PC-3 (cell line): ENCODE results near the gene COL25A1.

Experiments
- CTCF ChIP-seq: fragments of 300-600 bp; sonication (generic); conservative IDR thresholded peaks from 2 replicates; pipeline ENCODE4 v1.5.1; 2017; ENCODE audit warnings: antibody characterized with exemption, low read depth, mild to moderate bottlenecking, low read length
- EZH2phosphoT487 ChIP-seq: fragments of 300-600 bp; sonication (generic); IDR thresholded peaks from 2 replicates; pipeline ENCODE4 v1.6.1; 2018; ENCODE audit warnings: mild to moderate bottlenecking, antibody characterized with exemption, low read length, borderline replicate concordance

- no peak for TF ChIP-seq CTCF
- TF ChIP-seq EZH2phosphoT487, result no peak
Measured at GRCh38 chr4:108953941-108954340, 348.5 kb downstream of the COL25A1 start.
